Gastroesophageal sphincter (tissue), 4 donors: ENCODE data around the gene FOXF1. TPM values are rescaled to one million over a fixed set of nuclear protein-coding genes. Genes with fewer than 3 reads are reported as not detected.

Experiments
- ATAC-seq: fragments of 150-250 bp; one replicate; pipeline ENCODE4 v1.9.1; 2016; ENCODE audit warnings: mild to moderate bottlenecking, moderate library complexity
- H3K27ac ChIP-seq, 4 donors: fragments of 200-600 bp; sonication (generic) in 3 of 4; 1 replicate in 3 of 4; 2 replicates in 1 of 4; pipeline ENCODE4 v1.5.1; 2016 to 2019
- H3K27me3 ChIP-seq: fragments of 200-600 bp; sonication (generic); one replicate; pipeline ENCODE4 v1.5.1; 2019
- H3K36me3 ChIP-seq, 2 donors: fragments of 200-600 bp; sonication (generic); one replicate each; pipeline ENCODE4 v1.5.1; 2019; ENCODE audit warnings: control low read depth in 1 of 2
- H3K4me1 ChIP-seq, 3 donors: fragments of 200-600 bp; sonication (generic); 1 replicate in 2 of 3; 2 replicates in 1 of 3; pipeline ENCODE4 v1.5.1; 2016 to 2019; ENCODE audit warnings: control low read depth in 2 of 3
- H3K4me3 ChIP-seq, 2 donors: fragments of 200-600 bp; sonication (generic); one replicate each; pipeline ENCODE4 v1.5.1; 2019; ENCODE audit warnings: mild to moderate bottlenecking in 1 of 2, moderate library complexity in 1 of 2
- H3K9me3 ChIP-seq, 3 donors: fragments of 200-600 bp; sonication (generic); one replicate each; pipeline ENCODE4 v1.5.1; 2017 to 2019; ENCODE audit warnings: control low read depth in 2 of 3
- EP300 ChIP-seq: sonication (generic); formaldehyde crosslinking; IDR thresholded peaks from one replicate; pipeline ENCODE4 v1.6.1; 2017; ENCODE audit warnings: antibody characterized with exemption, mild to moderate bottlenecking
- POLR2A ChIP-seq, 2 donors: fragments of 450-650 bp; IDR thresholded peaks; one replicate each; pipeline ENCODE4 v1.6.1; 2017; ENCODE audit warnings: antibody characterized with exemption in 2 of 2, mild to moderate bottlenecking in 2 of 2, moderate library complexity in 1 of 2
- POLR2AphosphoS5 ChIP-seq: sonication (generic); formaldehyde crosslinking; IDR thresholded peaks from one replicate; pipeline ENCODE4 v1.6.1; 2017; ENCODE audit warnings: antibody characterized with exemption
- WGBS, 2 donors: methylation state at CpG; one replicate each; pipeline ENCODE4 v1.1.5; 2018; ENCODE audit warnings: low coverage in 1 of 2; 5-methylcytosine and 5-hydroxymethylcytosine counted together
- total RNA-seq, 4 donors: library from RNA; depleted of rRNA; stranded (reverse); fragments of >200 nt; gene quantifications; one replicate each; pipeline ENCODE4 v1.1.0, GENCODE V29; 2016
- TF ChIP-seq, protein P1 (sequence below), 4 experiments: fragments of 200-600 bp in 2 of 4; fragments of 450-650 bp in 2 of 4; sonication (generic) in 1 of 4; IDR thresholded peaks; one replicate each; pipeline ENCODE4 v1.5.1; 2017 to 2019; ENCODE audit warnings: antibody characterized with exemption in 4 of 4, mild to moderate bottlenecking in 2 of 4, moderate library complexity in 2 of 4

Gene FOXF1
- total RNA-seq, 4 donors from 2014 or later = 39.7 to 81.1 (median 59.3) TPM

GRCh38 chr16:86507173-86508027 is 2.9 kb upstream of the FOXF1 start:
- peak overlapping the region; percentile 46 to 89 for H3K4me3 ChIP-seq
- 37% methylated on average over 18 of the region's 37 CpGs; no CpG with 5 or more reads in 1 of the 2 donors for WGBS, 2 donors
- no peaks in the 10 kb centered on the region for H3K9me3 ChIP-seq
- TF ChIP-seq, protein P1, sequence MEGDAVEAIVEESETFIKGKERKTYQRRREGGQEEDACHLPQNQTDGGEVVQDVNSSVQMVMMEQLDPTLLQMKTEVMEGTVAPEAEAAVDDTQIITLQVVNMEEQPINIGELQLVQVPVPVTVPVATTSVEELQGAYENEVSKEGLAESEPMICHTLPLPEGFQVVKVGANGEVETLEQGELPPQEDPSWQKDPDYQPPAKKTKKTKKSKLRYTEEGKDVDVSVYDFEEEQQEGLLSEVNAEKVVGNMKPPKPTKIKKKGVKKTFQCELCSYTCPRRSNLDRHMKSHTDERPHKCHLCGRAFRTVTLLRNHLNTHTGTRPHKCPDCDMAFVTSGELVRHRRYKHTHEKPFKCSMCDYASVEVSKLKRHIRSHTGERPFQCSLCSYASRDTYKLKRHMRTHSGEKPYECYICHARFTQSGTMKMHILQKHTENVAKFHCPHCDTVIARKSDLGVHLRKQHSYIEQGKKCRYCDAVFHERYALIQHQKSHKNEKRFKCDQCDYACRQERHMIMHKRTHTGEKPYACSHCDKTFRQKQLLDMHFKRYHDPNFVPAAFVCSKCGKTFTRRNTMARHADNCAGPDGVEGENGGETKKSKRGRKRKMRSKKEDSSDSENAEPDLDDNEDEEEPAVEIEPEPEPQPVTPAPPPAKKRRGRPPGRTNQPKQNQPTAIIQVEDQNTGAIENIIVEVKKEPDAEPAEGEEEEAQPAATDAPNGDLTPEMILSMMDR (IDR thresholded peaks at IDR 0.05) = no peak
- TF ChIP-seq EP300 = no peak
- TF ChIP-seq POLR2A (IDR thresholded peaks at IDR 0.05) = no peak
- peak; percentile 55 for TF ChIP-seq POLR2AphosphoS5
- H3K4me1 ChIP-seq = peaks cover 0 to 61% (median 5%) of the 10 kb centered on the region in 3 donors
- peaks cover 0 to under 1% of the 10 kb centered on the region in 2 donors for H3K36me3 ChIP-seq
- peaks cover 55% of the 10 kb centered on the region for H3K27me3 ChIP-seq
- no peak for ATAC-seq
- peak overlapping the region; percentile 94 to 99 (median 98) for H3K27ac ChIP-seq

DNA sequence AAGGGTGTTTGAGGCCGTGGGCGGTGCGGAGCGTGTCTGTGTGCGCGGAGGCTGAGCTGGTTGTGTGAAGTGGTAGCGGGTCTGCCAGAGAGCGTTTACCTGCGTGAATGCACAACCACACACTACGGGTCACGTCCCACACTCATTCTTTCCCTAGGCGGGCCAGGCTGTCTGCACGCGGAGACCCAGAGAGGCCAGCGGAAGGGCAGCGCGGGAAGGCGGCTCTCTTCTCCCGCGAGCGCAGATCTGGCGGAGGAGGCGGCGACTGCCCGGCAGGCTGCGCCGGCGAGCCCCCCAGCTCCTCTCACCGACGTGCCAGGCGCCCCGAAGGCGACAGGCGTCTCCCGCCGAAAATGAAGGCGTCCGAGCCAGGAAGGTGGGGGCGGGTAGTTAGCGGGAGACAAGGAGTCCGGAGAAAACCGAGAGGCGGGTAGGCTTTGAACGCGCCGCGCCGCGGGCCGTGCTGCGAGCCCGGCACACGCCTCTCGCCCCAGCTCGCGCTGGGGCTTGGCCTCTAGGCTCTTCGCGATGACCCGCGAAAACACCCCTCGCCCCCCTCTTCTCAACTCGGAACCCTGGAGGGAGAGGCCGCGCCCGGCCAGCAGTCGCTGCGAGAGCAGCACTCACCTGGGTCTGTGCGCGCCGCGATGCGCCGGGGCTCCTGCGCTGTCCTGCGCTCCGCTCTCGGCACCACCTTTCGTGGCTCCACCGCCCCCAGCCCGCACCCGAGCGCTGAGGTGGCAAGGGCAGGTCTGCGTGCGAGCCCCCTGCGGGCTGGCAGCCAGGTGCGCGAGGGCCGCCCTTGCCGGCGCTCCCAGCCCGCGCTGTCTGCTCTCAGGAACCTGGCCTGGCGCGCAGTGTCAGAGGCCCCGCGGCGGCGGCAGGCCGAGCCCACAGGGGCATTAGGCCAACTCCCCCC is 2.0 kb upstream of the FOXF1 start:
- WGBS, 2 donors = 0% methylated on average over 7 to 18 of the region's 99 CpGs
- Histone ChIP-seq H3K4me1 (peaks cover 0 to 55% (median 5%) of the 10 kb centered on the region in 3 donors), H3K36me3 (peaks cover 0 to 9% of the 10 kb centered on the region in 2 donors), H3K9me3 (no peaks in the 10 kb centered on the region), H3K4me3 (peak overlapping the region; percentile 46 to 89), H3K27ac (peak overlapping the region; percentile 94 to 99 (median 98)), H3K27me3 (peaks cover 55% of the 10 kb centered on the region)
- TF ChIP-seq POLR2A (IDR thresholded peaks at IDR 0.05) = peak; percentile 81 to 89
- TF ChIP-seq, protein P1 (IDR thresholded peaks at IDR 0.05) = no peak
- TF ChIP-seq EP300 = no peak
- TF ChIP-seq POLR2AphosphoS5 = peak; percentile 74
- peak; percentile 19 for ATAC-seq

DNA sequence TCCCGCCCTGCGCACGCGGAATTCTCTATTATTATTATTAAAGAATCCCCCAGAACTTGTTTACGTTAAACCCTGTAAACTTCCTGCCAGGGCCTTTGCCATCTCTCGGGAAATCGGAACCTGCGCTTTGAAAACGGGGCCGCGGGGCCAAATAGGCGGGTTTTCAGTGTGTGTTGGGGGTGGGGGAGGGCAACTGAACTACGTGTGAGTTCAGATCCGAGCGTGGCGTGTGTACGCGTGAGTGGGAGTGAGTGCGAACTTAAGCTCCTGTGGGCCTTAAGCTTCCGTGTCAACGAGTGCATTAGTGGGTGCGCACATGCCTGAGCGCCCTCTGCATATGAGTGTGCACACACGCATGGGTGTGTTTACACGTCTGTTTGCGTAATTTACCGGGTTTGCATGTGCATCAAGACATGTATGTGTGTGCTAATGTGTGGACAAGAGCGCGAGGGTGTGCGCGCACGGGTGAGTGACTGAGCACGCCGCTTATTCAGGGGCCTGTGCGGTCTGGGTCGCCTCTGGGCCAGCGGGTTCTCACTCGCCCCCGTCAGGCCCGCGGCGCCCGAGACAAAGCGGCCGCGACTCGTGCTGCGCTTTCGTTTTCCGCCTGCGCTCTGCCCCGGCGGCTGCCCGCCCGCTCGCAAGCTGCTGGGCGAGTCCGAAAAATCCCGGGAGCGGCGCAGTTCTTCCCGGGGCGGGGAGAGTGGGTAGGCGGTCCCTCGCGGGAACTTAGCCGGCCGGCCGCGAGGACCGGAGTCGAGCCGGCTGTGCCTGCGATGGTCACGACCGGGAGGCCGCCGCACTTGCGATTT is 1.2 kb upstream of the FOXF1 start:
- Histone ChIP-seq H3K4me1 (peaks cover 0 to 51% (median 5%) of the 10 kb centered on the region in 3 donors), H3K27ac (peak overlapping the region; percentile 94 to 99 (median 98)), H3K4me3 (peak overlapping the region; percentile 46 to 89), H3K27me3 (peaks cover 51% of the 10 kb centered on the region), H3K9me3 (no peaks in the 10 kb centered on the region), H3K36me3 (peaks cover 0 to 16% of the 10 kb centered on the region in 2 donors)
- TF ChIP-seq, protein P1 (IDR thresholded peaks at IDR 0.05) = peak in 1 of 4 experiments; percentile 14
- peak; percentile 19 for TF ChIP-seq EP300
- peak; percentile 62 to 72 for TF ChIP-seq POLR2A (IDR thresholded peaks at IDR 0.05)
- TF ChIP-seq POLR2AphosphoS5 = no peak
- 0% methylated on average over 4 to 15 of the region's 79 CpGs for WGBS, 2 donors
- ATAC-seq = peak; percentile 36

DNA sequence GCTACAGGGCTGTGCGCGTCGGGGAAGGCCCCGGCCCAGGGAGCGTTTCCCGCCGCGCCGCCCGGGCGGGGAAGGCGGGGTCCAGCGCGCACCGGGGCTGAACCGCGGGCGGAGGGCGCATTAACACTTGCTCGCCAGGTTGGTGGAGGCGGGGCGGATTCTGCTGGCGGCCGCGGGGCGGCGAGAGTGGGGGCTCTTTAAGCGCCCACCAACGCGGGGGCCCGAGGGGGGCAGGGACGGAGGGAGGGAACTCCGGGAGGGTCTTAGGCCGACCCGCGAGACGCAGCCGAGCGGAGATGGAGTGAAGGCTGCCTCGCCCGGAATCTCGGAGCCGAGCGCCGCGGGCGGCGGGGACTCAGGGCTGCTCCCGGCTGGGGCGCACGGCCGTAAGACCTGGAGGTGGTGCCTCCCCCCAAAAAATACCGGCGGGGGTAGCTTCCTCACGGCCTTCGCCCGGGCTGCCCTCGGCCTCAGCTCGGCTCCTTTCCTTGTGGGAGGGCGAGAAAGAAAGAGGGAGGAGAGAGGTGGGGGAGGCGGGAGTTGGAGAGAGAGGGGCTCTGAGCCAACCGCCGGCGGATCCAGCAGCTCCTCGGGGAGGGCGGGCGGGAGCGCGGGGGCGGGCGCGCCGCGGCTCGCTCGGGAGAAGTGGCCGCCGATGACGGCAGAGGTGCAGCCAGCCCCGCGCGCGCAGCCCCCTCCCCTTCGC is 415 bp upstream of the FOXF1 start:
- TF ChIP-seq POLR2AphosphoS5 = peak; percentile 93
- peak; percentile 27 for TF ChIP-seq EP300
- TF ChIP-seq, protein P1 (IDR thresholded peaks at IDR 0.05) = peak in 1 of 4 experiments; percentile 17
- TF ChIP-seq POLR2A (IDR thresholded peaks at IDR 0.05) = peak in 1 of 2 donors; percentile 5
- Histone ChIP-seq H3K27ac (peak overlapping the region; percentile 94 to 99 (median 98)), H3K4me3 (peak overlapping the region; percentile 46 to 89), H3K36me3 (peaks cover 0 to 16% of the 10 kb centered on the region in 2 donors), H3K4me1 (peaks cover 0 to 43% (median 5%) of the 10 kb centered on the region in 3 donors), H3K9me3 (no peaks in the 10 kb centered on the region), H3K27me3 (peaks cover 44% of the 10 kb centered on the region)
- peak; percentile 81 for ATAC-seq
- WGBS, 2 donors = 0% methylated on average over 4 of the region's 84 CpGs; no CpG with 5 or more reads in 1 of the 2 donors
